Measurements from ENCODE around the gene TBC1D24. TPM values are rescaled to one million over a fixed set of nuclear protein-coding genes. Genes with fewer than 3 reads are reported as not detected.
"Not testable (repeated sequence)": the region's sequence is repeated elsewhere in the genome, so short reads cannot be mapped to it uniquely, and the experiment has no call there.

TBC1D24 gene
- polyA plus RNA-seq, 1 donor (not counting 4 experiments of a cell fraction or from before 2014, with no cell fraction given), result 3.0 TPM

GRCh38 chr16:2533912-2534311 lies 59.0 kb downstream of the TBC1D24 start:
- Histone ChIP-seq H3K27ac (ENCODE audit: control insufficient read depth, insufficient read depth, low read length) (no peak overlapping the region), H3K9me3 (ENCODE audit: control insufficient read depth, low read depth, low read length) (no peaks in the 10 kb centered on the region), H3K9me1 (ENCODE audit: control insufficient read depth, extremely low read depth, insufficient read depth, low read length) (no peaks in the 10 kb centered on the region), H3K4me3 (ENCODE audit: control insufficient read depth in 2 of 3, extremely low read depth in 1 of 3, insufficient read depth in 2 of 3, low read depth in 1 of 3, low read length in 3 of 3) (no peak overlapping the region), H3K36me3 (ENCODE audit: control insufficient read depth in 2 of 2, extremely low read depth in 1 of 2, insufficient read depth in 2 of 2, low read length in 2 of 2) (peaks cover 7 to 10% of the 10 kb centered on the region in 2 experiments), H2AFZ (ENCODE audit: control insufficient read depth, low read length) (no peak overlapping the region), H4K20me1 (ENCODE audit: control insufficient read depth, extremely low read depth, insufficient read depth, low read length) (no peaks in the 10 kb centered on the region), H3K9ac (ENCODE audit: control insufficient read depth, extremely low read depth, insufficient read depth, low read length) (no peak overlapping the region), H3K4me1 (ENCODE audit: control insufficient read depth, extremely low read depth, insufficient read depth, low read length) (peaks cover 26% of the 10 kb centered on the region), H3K27me3 (ENCODE audit: control insufficient read depth, extremely low read depth, insufficient read depth, low read length) (no peaks in the 10 kb centered on the region), H3K4me2 (ENCODE audit: control insufficient read depth, extremely low read depth, insufficient read depth, low read depth, low read length) (no peak overlapping the region), H3K79me2 (ENCODE audit: control insufficient read depth, insufficient read depth, low read length) (peaks cover 4% of the 10 kb centered on the region)
- FAIRE-seq (no peak), DNase-seq (ENCODE audit: low read depth, low spot score) (no peak)
- dilution Hi-C loops (cut with MboI; ENCODE audit: extremely low pct_ligation_motif_present, low sequenced_read_pairs), result no loop called here
- TF ChIP-seq, protein P1, sequence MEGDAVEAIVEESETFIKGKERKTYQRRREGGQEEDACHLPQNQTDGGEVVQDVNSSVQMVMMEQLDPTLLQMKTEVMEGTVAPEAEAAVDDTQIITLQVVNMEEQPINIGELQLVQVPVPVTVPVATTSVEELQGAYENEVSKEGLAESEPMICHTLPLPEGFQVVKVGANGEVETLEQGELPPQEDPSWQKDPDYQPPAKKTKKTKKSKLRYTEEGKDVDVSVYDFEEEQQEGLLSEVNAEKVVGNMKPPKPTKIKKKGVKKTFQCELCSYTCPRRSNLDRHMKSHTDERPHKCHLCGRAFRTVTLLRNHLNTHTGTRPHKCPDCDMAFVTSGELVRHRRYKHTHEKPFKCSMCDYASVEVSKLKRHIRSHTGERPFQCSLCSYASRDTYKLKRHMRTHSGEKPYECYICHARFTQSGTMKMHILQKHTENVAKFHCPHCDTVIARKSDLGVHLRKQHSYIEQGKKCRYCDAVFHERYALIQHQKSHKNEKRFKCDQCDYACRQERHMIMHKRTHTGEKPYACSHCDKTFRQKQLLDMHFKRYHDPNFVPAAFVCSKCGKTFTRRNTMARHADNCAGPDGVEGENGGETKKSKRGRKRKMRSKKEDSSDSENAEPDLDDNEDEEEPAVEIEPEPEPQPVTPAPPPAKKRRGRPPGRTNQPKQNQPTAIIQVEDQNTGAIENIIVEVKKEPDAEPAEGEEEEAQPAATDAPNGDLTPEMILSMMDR (optimal IDR thresholded peaks at IDR 0.05 in 1 of 3, IDR thresholded peaks at IDR 0.05 in 1 of 3, conservative IDR thresholded peaks at IDR 0.05 in 1 of 3; ENCODE audit: extremely low read depth in 1 of 3, insufficient read depth in 2 of 3, low read length in 3 of 3), result no peak
- TF ChIP-seq EZH2 (IDR thresholded peaks at IDR 0.05; ENCODE audit: low read length), result no peak

GRCh38 chr16:2534335-2534734 lies 59.4 kb downstream of the TBC1D24 start:
- H3K79me2 ChIP-seq (ENCODE audit: control insufficient read depth, insufficient read depth, low read length); dilution Hi-C loops (cut with MboI; ENCODE audit: extremely low pct_ligation_motif_present, low sequenced_read_pairs); H3K4me2 ChIP-seq (ENCODE audit: control insufficient read depth, extremely low read depth, insufficient read depth, low read depth, low read length); DNase-seq (ENCODE audit: low read depth, low spot score); H3K4me3 ChIP-seq (ENCODE audit: control insufficient read depth in 2 of 3, extremely low read depth in 1 of 3, insufficient read depth in 2 of 3, low read depth in 1 of 3, low read length in 3 of 3); H3K27me3 ChIP-seq (ENCODE audit: control insufficient read depth, extremely low read depth, insufficient read depth, low read length); H3K9ac ChIP-seq (ENCODE audit: control insufficient read depth, extremely low read depth, insufficient read depth, low read length); H3K9me1 ChIP-seq (ENCODE audit: control insufficient read depth, extremely low read depth, insufficient read depth, low read length); H3K27ac ChIP-seq (ENCODE audit: control insufficient read depth, insufficient read depth, low read length); H3K36me3 ChIP-seq (ENCODE audit: control insufficient read depth in 2 of 2, extremely low read depth in 1 of 2, insufficient read depth in 2 of 2, low read length in 2 of 2); FAIRE-seq; H4K20me1 ChIP-seq (ENCODE audit: control insufficient read depth, extremely low read depth, insufficient read depth, low read length); H3K9me3 ChIP-seq (ENCODE audit: control insufficient read depth, low read depth, low read length); H2AFZ ChIP-seq (ENCODE audit: control insufficient read depth, low read length): not testable (repeated sequence)
- H3K4me1 ChIP-seq (ENCODE audit: control insufficient read depth, extremely low read depth, insufficient read depth, low read length), result peaks cover 28% of the 10 kb centered on the region

DNA sequence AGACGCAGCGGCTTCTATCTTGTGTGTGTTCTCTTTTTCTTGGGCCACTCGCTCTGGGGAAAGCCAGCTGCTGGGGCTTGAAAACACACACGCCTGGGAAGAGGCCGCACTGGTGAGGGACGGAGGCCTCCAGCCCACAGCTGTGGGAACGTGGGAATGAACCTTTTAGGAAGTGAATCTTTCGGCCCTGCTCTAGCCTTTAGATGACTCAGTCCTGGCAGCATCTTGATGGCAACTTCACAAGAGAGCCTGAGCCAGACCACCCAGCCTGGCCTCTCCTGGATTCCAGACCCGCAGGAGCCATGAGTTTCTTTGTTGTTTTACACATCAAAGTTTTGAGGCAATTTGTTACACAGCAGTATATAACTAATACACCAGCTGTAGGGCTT lies 60.7 kb downstream of the TBC1D24 start:
- H3K9me3 ChIP-seq (ENCODE audit: control insufficient read depth, low read depth, low read length), result no peaks in the 10 kb centered on the region
- TF ChIP-seq, protein P1 (optimal IDR thresholded peaks at IDR 0.05 in 1 of 3, IDR thresholded peaks at IDR 0.05 in 1 of 3, conservative IDR thresholded peaks at IDR 0.05 in 1 of 3; ENCODE audit: extremely low read depth in 1 of 3, insufficient read depth in 2 of 3, low read length in 3 of 3), result no peak
- TF ChIP-seq EZH2 (IDR thresholded peaks at IDR 0.05; ENCODE audit: low read length), result no peak
- peaks cover 0 to under 1% of the 10 kb centered on the region in 2 experiments for H3K36me3 ChIP-seq (ENCODE audit: control insufficient read depth in 2 of 2, extremely low read depth in 1 of 2, insufficient read depth in 2 of 2, low read length in 2 of 2)
- no peak overlapping the region for H3K9ac ChIP-seq (ENCODE audit: control insufficient read depth, extremely low read depth, insufficient read depth, low read length)
- dilution Hi-C loops (cut with MboI; ENCODE audit: extremely low pct_ligation_motif_present, low sequenced_read_pairs), result no loop called here
- H3K4me1 ChIP-seq (ENCODE audit: control insufficient read depth, extremely low read depth, insufficient read depth, low read length), result peaks cover 32% of the 10 kb centered on the region
- no peaks in the 10 kb centered on the region for H3K9me1 ChIP-seq (ENCODE audit: control insufficient read depth, extremely low read depth, insufficient read depth, low read length)
- H3K79me2 ChIP-seq (ENCODE audit: control insufficient read depth, insufficient read depth, low read length), result peaks cover 21% of the 10 kb centered on the region
- H2AFZ ChIP-seq (ENCODE audit: control insufficient read depth, low read length), result no peak overlapping the region
- H3K4me2 ChIP-seq (ENCODE audit: control insufficient read depth, extremely low read depth, insufficient read depth, low read depth, low read length), result no peak overlapping the region
- DNase-seq (ENCODE audit: low read depth, low spot score) (no peak), FAIRE-seq (no peak)
- no peak overlapping the region for H3K27ac ChIP-seq (ENCODE audit: control insufficient read depth, insufficient read depth, low read length)
- H4K20me1 ChIP-seq (ENCODE audit: control insufficient read depth, extremely low read depth, insufficient read depth, low read length), result no peaks in the 10 kb centered on the region
- H3K27me3 ChIP-seq (ENCODE audit: control insufficient read depth, extremely low read depth, insufficient read depth, low read length), result no peaks in the 10 kb centered on the region
- H3K4me3 ChIP-seq (ENCODE audit: control insufficient read depth in 2 of 3, extremely low read depth in 1 of 3, insufficient read depth in 2 of 3, low read depth in 1 of 3, low read length in 3 of 3), result no peak overlapping the region
